GM10266 (cell line): ENCODE measurements around the gene HOXC5.

ENCODE experiments used
- DNase-seq: peaks from one replicate; pipeline ENCODE4 v3.0.0; 2012; ENCODE audit errors: extremely low spot score
- CTCF ChIP-seq: IDR thresholded peaks from 2 replicates; pipeline ENCODE4 v1.5.1; 2012; ENCODE audit warnings: mild to moderate bottlenecking, low read depth; ENCODE audit not compliant: control insufficient read depth, insufficient read depth; ENCODE audit errors: missing control alignments

Gene HOXC5

GRCh38 chr12:54082397-54082892 is 49.6 kb downstream of the HOXC5 start:
- DNase-seq: no peak
- TF ChIP-seq CTCF: no peak
